RWPE1 (cell line): ENCODE results near the gene FCGBP.

Experiments used
- CTCF ChIA-PET: fragments of 350-600 bp; sonication (Branson Sonifier 250); formaldehyde crosslinking; extraction: SDS; loops from one replicate; lab custom pipeline; 2021; lab: Yijun Ruan, JAX
- POLR2A ChIA-PET: fragments of 400-600 bp; formaldehyde crosslinking; extraction: SDS; loops from one replicate; lab custom pipeline; 2020; ENCODE audit warnings: antibody characterized with exemption; ENCODE audit not compliant: low non-redundant PET; lab: Yijun Ruan, JAX
- DNase-seq: peaks from one replicate; pipeline ENCODE4 v3.0.0; 2012; ENCODE audit warnings: low spot score
- H3K27ac ChIP-seq: fragments of 450-650 bp; 2 replicates; pipeline ENCODE4 v1.5.1; 2017
- CTCF ChIP-seq: fragments of 450-650 bp; conservative IDR thresholded peaks from 2 replicates; pipeline ENCODE4 v1.5.1; 2017; ENCODE audit warnings: low read depth, mild to moderate bottlenecking

Gene FCGBP

GRCh38 chr19:39940221-39940833 is 5.9 kb upstream of the FCGBP start:
- TF ChIP-seq CTCF = no peak
- no peak for DNase-seq
- ChIA-PET CTCF (interaction anchor here (0.5 kb wide), 1 partner anchor 29 kb away, joined by 3 read pairs; no protein-coding TSS in a partner anchor), POLR2A (no interaction called here)
- no peak overlapping the region for H3K27ac ChIP-seq

GRCh38 chr19:39939556-39939955 is 5.1 kb upstream of the FCGBP start:
- POLR2A ChIA-PET = no interaction called here
- CTCF ChIA-PET = no interaction called here
- no peak for TF ChIP-seq CTCF
- no peak for DNase-seq
- H3K27ac ChIP-seq = no peak overlapping the region

DNA sequence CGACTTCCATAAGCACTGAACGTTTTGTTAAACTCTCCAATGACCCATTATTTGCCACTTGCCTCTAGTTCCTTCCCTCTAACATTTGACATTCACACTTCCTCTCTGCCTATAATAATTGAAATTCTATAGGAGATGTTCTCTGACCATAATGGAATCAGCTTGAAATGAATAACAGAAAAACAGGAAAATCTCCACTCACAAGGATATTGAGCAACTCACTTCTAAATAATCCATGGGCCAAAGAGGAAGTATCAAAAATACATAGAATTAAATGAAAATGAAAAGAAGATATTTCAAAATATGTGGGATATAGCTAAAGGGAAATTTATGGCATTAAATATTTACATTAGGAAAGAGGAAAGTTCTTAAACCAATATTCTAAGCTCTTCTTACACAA is 3.4 kb upstream of the FCGBP start:
- no peak for TF ChIP-seq CTCF
- no peak for DNase-seq
- no peak overlapping the region for H3K27ac ChIP-seq
- CTCF ChIA-PET = no interaction called here
- POLR2A ChIA-PET = no interaction called here

- TF ChIP-seq CTCF = no peak
- no peak for DNase-seq
- ChIA-PET POLR2A (no interaction called here), CTCF (no interaction called here)
- no peak overlapping the region for H3K27ac ChIP-seq
Measured at GRCh38 chr19:39937094-39937720, 2.8 kb upstream of the FCGBP start.

- TF ChIP-seq CTCF = no peak
- no peak for DNase-seq
- ChIA-PET CTCF (no interaction called here), POLR2A (no interaction called here)
- no peak overlapping the region for H3K27ac ChIP-seq
Measured at GRCh38 chr19:39936622-39937021, 2.2 kb upstream of the FCGBP start.

DNA sequence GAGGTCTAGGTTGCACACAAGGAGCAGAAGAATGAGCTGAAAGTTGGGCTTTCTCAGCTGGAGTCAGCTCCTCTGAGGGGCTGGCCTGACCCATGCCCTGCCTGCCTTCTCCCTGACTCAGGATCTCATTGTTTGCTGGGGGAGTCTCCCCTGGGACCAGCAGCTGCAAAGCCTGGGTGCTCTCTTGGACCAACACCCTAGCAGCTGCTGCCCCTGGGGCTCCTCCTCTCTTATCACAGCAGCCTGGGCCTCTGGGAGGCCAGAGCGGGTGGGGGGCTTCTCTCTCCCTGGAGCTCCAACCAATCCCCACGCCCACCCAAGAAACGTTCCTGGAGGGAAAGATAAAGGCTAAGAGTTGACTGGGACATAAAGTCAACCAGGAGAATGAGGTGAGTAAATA is 1.6 kb upstream of the FCGBP start:
- POLR2A ChIA-PET = no interaction called here
- no peak overlapping the region for H3K27ac ChIP-seq
- no peak for DNase-seq
- CTCF ChIA-PET = interaction anchor here (0.6 kb wide), 1 partner anchor 1326 kb away, joined by 6 read pairs; no protein-coding TSS in a partner anchor
- no peak for TF ChIP-seq CTCF
